ENCODE results near the gene BATF. TPM values are rescaled to one million over a fixed set of nuclear protein-coding genes. Genes with fewer than 3 reads are reported as not detected.

The BATF gene
- total and polyA plus RNA-seq, 2 of the 8 experiments (the other 6 are each of a cell fraction or from before 2014, with no cell fraction given) = not detected

- no peak for TF ChIP-seq CHD7 (IDR thresholded peaks at IDR 0.05; ENCODE audit: insufficient replicate concordance, low read length)
- no peak for TF ChIP-seq CEBPB (IDR thresholded peaks at IDR 0.05; ENCODE audit: low read depth, low read length)
- TF ChIP-seq JUN (IDR thresholded peaks at IDR 0.05; ENCODE audit: low read depth, low read length) = no peak
- TF ChIP-seq RBBP5 (IDR thresholded peaks at IDR 0.05; ENCODE audit: borderline replicate concordance, low read depth, low read length) = no peak
- no peak for TF ChIP-seq HDAC2 (IDR thresholded peaks at IDR 0.05; ENCODE audit: borderline replicate concordance in 1 of 2, low read depth in 2 of 2, low read length in 2 of 2)
- no peak for TF ChIP-seq CHD1 (IDR thresholded peaks at IDR 0.05; ENCODE audit: low read depth, low read length)
- no peak for TF ChIP-seq NRF1 (IDR thresholded peaks at IDR 0.05; ENCODE audit: low read depth, low read length)
- TF ChIP-seq NANOG (IDR thresholded peaks at IDR 0.05; ENCODE audit: insufficient read depth, low read depth, low read length, poor library complexity, severe bottlenecking) = no peak
- TF ChIP-seq CBX5 (IDR thresholded peaks at IDR 0.05; ENCODE audit: low read depth, low read length) = no peak
- TF ChIP-seq MAFK (IDR thresholded peaks at IDR 0.05; ENCODE audit: low read depth, low read length) = no peak
Measured at GRCh38 chr14:75595226-75595625, 73.0 kb downstream of the BATF start (continued).

All from H1 (cell line).